NCI-H2107 (cell line): ENCODE measurements around the gene ZNF638.
"Not testable (repeated sequence)": the region's sequence is repeated elsewhere in the genome, so short reads cannot be mapped to it uniquely, and the experiment has no call there.

Source experiments
- DNase-seq: peaks from one replicate; lab custom pipeline; 2025; lab: John Stamatoyannopoulos, UW

The ZNF638 gene

DNA sequence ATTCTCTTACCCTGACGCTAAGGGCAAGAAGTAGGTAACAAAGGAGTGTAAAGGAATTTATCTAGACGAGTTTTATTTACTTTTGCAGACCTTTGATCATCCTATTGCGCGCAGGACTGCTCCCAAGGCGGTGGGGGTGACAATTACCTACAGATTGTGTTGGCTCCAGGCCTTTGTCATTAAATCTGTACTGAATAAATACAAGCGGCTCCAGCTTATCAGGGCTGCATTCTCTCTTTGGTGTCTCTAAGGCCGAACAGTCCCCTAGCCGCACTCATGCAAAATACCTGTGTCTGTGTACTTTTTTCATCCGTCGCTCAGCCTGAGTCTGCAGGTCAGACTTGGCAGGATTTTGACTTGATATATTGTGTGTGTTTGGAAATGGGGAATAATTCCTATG, 63.9 kb downstream of the ZNF638 start:
- no peak for DNase-seq

DNA sequence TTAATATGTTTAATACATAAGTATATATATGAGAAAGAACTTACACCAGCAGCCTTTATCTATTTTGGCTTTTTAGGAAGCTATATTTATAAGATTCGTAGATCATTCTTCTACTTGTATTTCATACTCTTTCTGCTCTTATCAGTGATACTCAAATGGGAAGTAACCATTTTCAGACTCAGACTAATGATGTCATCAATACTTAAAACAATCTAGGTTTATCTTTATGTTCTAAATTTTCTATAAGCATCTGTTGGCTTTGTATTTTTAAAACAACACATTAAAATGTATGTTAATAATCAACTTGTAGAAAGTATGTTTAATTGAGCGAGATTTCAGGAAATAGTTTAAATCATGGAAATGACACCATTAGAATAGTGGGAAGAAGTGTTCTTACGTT, 70.8 kb downstream of the ZNF638 start:
- no peak for DNase-seq

GRCh38 chr2:71409611-71410010, 78.0 kb downstream of the ZNF638 start:
- no peak for DNase-seq

GRCh38 chr2:71410696-71411095, 79.1 kb downstream of the ZNF638 start:
- DNase-seq, result no peak

DNA sequence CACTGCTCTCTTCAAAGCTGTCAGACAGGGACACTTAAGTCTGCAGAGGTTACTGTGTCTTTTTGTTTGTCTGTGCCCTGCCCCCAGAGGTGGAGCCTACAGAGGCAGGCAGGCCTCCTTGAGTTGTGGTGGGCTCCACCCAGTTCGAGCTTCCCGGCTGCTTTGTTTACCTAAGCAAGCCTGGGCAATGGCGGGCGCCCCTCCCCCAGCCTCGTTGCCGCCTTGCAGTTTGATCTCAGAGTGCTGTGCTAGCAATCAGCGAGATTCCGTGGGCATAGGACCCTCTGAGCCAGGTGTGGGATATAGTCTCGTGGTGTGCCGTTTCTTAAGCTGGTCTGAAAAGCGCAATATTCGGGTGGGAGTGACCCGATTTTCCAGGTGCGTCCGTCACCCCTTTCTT, 85.3 kb downstream of the ZNF638 start:
- not testable (repeated sequence) for DNase-seq

- DNase-seq, result no peak
Observed at GRCh38 chr2:71417300-71418202, 86.0 kb downstream of the ZNF638 start.

GRCh38 chr2:71419145-71419544, 87.6 kb downstream of the ZNF638 start:
- DNase-seq, result no peak

DNA sequence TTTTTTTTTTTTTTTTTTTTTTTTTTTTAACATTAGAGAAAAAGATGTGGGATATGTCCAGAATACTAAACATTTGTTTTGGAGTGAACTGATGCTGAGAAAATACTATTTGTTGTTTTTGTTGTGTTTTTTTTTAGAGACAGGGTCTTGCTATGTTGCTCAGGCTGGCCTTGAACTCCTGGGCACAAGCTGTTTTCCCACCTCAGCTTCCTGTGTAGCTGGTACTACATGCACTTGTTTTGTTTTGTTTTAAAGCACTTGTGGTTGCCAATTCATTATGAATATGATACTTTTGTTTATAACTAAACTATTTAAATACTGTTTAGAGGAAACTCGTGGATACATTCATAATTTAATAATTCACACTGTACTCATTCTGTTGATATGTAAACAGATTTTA, 88.4 kb downstream of the ZNF638 start:
- no peak for DNase-seq

DNA sequence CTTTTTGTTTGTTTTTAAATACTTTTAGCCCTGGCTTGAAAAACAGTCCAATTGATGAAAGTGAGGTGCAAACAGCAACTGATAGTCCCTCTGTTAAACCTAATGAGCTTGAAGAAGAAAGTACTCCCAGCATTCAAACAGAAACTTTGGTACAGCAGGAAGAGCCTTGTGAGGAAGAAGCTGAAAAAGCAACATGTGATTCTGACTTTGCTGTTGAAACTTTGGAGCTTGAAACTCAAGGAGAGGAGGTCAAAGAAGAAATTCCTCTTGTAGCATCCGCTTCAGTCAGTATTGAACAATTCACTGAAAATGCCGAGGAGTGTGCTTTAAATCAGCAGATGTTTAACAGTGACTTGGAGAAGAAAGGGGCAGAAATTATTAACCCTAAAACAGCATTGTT, 91.2 kb downstream of the ZNF638 start:
- no peak for DNase-seq

DNA sequence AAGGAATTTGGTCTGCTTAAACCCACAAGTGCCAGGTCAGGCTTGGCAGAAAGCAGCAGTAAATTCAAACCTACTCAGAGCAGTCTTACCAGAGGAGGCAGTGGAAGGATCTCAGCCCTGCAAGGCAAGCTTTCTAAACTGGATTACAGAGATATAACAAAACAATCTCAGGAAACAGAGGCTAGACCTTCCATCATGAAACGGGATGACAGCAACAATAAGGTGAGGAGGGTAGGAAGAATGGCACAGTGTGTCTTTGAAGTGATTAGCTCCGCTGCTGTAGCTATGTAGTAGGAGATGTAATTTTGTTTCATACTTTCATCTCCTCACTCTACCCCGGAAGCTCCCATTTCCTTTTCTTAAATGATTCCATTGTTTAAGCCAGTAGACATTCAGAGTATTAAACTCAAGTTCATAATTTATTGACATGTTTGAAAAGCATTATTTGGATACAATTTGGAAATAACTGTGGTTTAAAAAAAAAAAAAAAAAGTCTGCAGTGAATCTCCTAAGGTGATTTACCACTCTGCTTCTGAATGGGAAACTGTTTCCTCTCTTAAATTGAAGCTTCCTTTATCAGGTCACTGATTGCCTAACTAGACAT, 92.3 kb downstream of the ZNF638 start:
- DNase-seq, result no peak

DNA sequence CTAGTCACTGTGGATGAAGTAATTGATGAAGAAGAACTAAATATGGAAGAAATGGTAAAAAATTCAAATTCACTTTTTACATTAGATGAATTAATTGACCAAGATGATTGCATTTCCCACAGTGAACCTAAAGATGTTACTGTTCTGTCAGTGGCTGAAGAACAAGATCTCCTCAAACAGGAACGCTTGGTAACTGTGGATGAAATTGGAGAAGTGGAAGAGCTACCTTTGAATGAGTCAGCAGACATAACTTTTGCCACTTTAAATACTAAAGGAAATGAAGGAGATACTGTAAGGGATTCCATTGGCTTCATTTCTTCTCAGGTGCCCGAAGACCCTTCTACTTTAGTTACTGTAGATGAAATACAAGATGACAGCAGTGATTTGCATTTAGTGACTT, 95.1 kb downstream of the ZNF638 start:
- DNase-seq, result no peak

DNA sequence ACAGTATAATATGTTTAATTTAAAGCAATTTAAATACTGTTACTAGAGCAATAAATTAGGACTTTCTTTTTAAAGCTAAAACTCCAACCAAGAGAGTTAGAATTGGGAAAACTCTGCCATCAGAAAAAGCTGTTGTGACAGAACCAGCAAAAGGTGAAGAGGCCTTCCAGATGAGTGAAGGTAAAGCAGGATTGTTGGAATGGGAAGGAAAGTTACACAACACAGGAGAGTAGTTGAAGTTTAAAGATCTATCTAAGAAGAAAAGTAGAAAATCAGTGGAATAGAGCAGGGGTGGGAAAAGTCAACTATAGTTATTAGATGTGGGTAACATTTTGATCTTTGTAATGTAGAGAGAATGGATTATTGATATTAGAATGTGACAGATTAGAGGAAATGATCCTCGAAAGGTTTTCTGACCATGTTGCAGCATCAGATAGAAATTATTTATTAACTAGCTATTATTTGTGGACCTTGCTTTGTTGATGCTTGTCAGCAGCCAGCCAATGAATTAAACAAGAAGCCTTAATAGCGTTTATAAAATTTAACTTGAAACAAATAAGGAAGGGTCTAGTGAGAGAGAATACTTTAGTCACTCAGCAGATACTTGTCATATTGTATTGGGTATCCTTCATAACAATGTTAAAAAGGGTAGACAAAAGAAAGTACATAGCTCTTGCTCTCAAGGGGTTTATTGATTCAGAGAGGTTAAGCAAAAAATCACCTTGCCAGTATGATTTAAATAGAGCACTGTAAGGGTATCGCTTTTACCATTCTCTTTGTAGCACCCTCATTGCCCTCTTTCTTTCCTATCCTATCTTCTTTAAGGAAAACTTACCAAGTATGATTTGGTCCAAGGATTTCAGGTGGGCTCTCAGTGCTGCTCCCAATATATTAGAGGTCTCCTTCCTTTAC, 97.1 kb downstream of the ZNF638 start:
- DNase-seq, result no peak

- DNase-seq, result not testable (repeated sequence)
Observed at GRCh38 chr2:71445142-71445541, 113.6 kb downstream of the ZNF638 start.

GRCh38 chr2:71446505-71446904, 114.9 kb downstream of the ZNF638 start:
- DNase-seq, result no peak

GRCh38 chr2:71449343-71449742, 117.8 kb downstream of the ZNF638 start:
- no peak for DNase-seq

GRCh38 chr2:71451705-71452104, 120.1 kb downstream of the ZNF638 start:
- no peak for DNase-seq

DNA sequence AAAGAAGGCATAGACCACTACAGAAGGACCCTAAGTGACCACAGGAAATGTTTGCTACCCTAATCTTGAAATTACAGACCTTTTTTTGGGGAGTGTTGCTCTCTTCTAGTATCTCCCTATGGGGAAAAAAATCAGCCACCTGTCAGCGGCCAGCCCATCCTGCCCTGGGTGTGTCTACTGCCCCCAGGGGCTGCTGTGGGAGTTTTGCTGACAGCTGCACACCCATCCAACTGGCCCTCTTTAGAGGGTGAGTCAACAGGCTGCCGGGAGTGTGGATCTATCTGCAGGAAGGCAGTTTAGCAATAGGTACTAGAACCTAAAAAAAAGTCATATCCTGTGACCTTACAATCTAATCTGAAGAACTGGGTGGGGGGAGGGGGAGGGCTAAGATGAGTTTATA, 121.0 kb downstream of the ZNF638 start:
- DNase-seq, result peak; percentile 32

GRCh38 chr2:71453404-71454220, 122.0 kb downstream of the ZNF638 start, which contains the start of gene DYSF:
DYSF (plus strand) TSS chr2:71453561.
- no peak for DNase-seq

- DNase-seq, result no peak
Observed at GRCh38 chr2:71454221-71455010, 122.8 kb downstream of the ZNF638 start.

GRCh38 chr2:71455011-71455740, 123.6 kb downstream of the ZNF638 start:
- no peak for DNase-seq
